SK-N-SH treated with all-trans-retinoic acid at 6 μM for 48 hours (cell line): Measurements from ENCODE around the gene PSORS1C1.
"Not testable (repeated sequence)": the region's sequence is repeated elsewhere in the genome, so short reads cannot be mapped to it uniquely, and the experiment has no call there.

ENCODE experiments used
- ATAC-seq: fragments of 200-7000 bp; cut with Tn5 transposase; 3 replicates; pipeline ENCODE4 v1.9.1; 2020; ENCODE audit warnings: mild to moderate bottlenecking, moderate library complexity
- ARNTL ChIP-seq: fragments of 450-650 bp; formaldehyde crosslinking; IDR thresholded peaks from 2 replicates; pipeline ENCODE4 v1.5.0; 2020; ENCODE audit warnings: low read depth, mild to moderate bottlenecking, moderate library complexity, borderline replicate concordance
- BACH2 ChIP-seq: fragments of 250-450 bp; sonication (Bioruptor Pico); IDR thresholded peaks from 2 replicates; pipeline ENCODE4 v1.9.0; 2021; ENCODE audit warnings: mild to moderate bottlenecking, borderline replicate concordance
- CSDC2 ChIP-seq: fragments of 250-450 bp; sonication (Bioruptor Pico); IDR thresholded peaks from 2 replicates; pipeline ENCODE4 v1.5.0; 2020; ENCODE audit warnings: mild to moderate bottlenecking, moderate library complexity
- ESRRG ChIP-seq: fragments of 250-450 bp; sonication (Bioruptor Pico); IDR thresholded peaks from 2 replicates; pipeline ENCODE4 v1.6.1; 2021; ENCODE audit warnings: mild to moderate bottlenecking
- GLIS3 ChIP-seq: fragments of 250-450 bp; sonication (Bioruptor Pico); IDR thresholded peaks from 2 replicates; pipeline ENCODE4 v1.5.0; 2020; ENCODE audit warnings: mild to moderate bottlenecking, moderate library complexity
- ISL1 ChIP-seq: fragments of 250-450 bp; sonication (Bioruptor Pico); IDR thresholded peaks from 2 replicates; pipeline ENCODE4 v2.1.2; 2022; ENCODE audit warnings: mild to moderate bottlenecking, moderate library complexity
- OSR1 ChIP-seq: fragments of 250-450 bp; sonication (Bioruptor Pico); IDR thresholded peaks from 2 replicates; pipeline ENCODE4 v1.8.0; 2022; ENCODE audit warnings: moderate library complexity, mild to moderate bottlenecking, inconsistent platforms
- PPARA ChIP-seq: fragments of 250-450 bp; sonication (Bioruptor Pico); IDR thresholded peaks from 2 replicates; pipeline ENCODE4 v1.5.0; 2020; ENCODE audit warnings: mild to moderate bottlenecking, borderline replicate concordance
- SNAI2 ChIP-seq: fragments of 250-450 bp; sonication (Bioruptor Pico); IDR thresholded peaks from 2 replicates; pipeline ENCODE4 v1.5.0; 2020; ENCODE audit warnings: mild to moderate bottlenecking, moderate library complexity
- TCF4 ChIP-seq: fragments of 250-450 bp; sonication (Bioruptor Pico); IDR thresholded peaks from 2 replicates; pipeline ENCODE4 v1.8.0; 2021; ENCODE audit warnings: mild to moderate bottlenecking, moderate library complexity, borderline replicate concordance
- TOX ChIP-seq: fragments of 250-450 bp; sonication (Bioruptor Pico); IDR thresholded peaks from 2 replicates; pipeline ENCODE4 v1.8.0; 2021; ENCODE audit warnings: mild to moderate bottlenecking, moderate library complexity, borderline replicate concordance
- ZC3H10 ChIP-seq: fragments of 250-450 bp; sonication (Bioruptor Pico); IDR thresholded peaks from 2 replicates; pipeline ENCODE4 v1.5.1; 2021; ENCODE audit warnings: mild to moderate bottlenecking, moderate library complexity
- ZFP3 ChIP-seq: fragments of 250-450 bp; sonication (Bioruptor Pico); IDR thresholded peaks from 2 replicates; pipeline ENCODE4 v1.5.0; 2020; ENCODE audit warnings: mild to moderate bottlenecking, moderate library complexity
- ZFP30 ChIP-seq: fragments of 450-650 bp; formaldehyde crosslinking; IDR thresholded peaks from 2 replicates; pipeline ENCODE4 v1.5.0; 2022; ENCODE audit warnings: mild to moderate bottlenecking, moderate library complexity
- ZNF565 ChIP-seq: fragments of 450-650 bp; formaldehyde crosslinking; conservative IDR thresholded peaks from 2 replicates; pipeline ENCODE4 v1.5.0; 2020; ENCODE audit warnings: low read depth, mild to moderate bottlenecking, moderate library complexity
- ZNF70 ChIP-seq: fragments of 450-650 bp; formaldehyde crosslinking; IDR thresholded peaks from 2 replicates; pipeline ENCODE4 v1.5.0; 2020; ENCODE audit warnings: mild to moderate bottlenecking, moderate library complexity
- ZNF8 ChIP-seq: fragments of 450-650 bp; formaldehyde crosslinking; IDR thresholded peaks from 2 replicates; pipeline ENCODE4 v1.5.0; 2020; ENCODE audit warnings: mild to moderate bottlenecking, moderate library complexity
- TF ChIP-seq, protein P1 (sequence below): fragments of 250-450 bp; sonication (Bioruptor Pico); IDR thresholded peaks from 2 replicates; pipeline ENCODE4 v1.5.0; 2020; ENCODE audit warnings: mild to moderate bottlenecking, moderate library complexity
- TF ChIP-seq, protein P2 (sequence below): fragments of 250-450 bp; sonication (Bioruptor Pico); IDR thresholded peaks from 2 replicates; pipeline ENCODE4 v1.8.0; 2021; ENCODE audit warnings: low read depth, mild to moderate bottlenecking, moderate library complexity, borderline replicate concordance
- TF ChIP-seq, protein P3 (sequence below): fragments of 250-450 bp; sonication (Bioruptor Pico); IDR thresholded peaks from 2 replicates; pipeline ENCODE4 v1.5.1; 2020; ENCODE audit warnings: low read depth, mild to moderate bottlenecking, moderate library complexity
- TF ChIP-seq, protein P4 (sequence below): fragments of 250-450 bp; sonication (Bioruptor Pico); IDR thresholded peaks from 2 replicates; pipeline ENCODE4 v1.5.1; 2021; ENCODE audit warnings: mild to moderate bottlenecking, moderate library complexity
- TF ChIP-seq, protein P5 (sequence below): fragments of 250-450 bp; sonication (Bioruptor Pico); IDR thresholded peaks from 2 replicates; pipeline ENCODE4 v1.8.0; 2020; ENCODE audit warnings: mild to moderate bottlenecking, moderate library complexity, borderline replicate concordance

Gene PSORS1C1

DNA sequence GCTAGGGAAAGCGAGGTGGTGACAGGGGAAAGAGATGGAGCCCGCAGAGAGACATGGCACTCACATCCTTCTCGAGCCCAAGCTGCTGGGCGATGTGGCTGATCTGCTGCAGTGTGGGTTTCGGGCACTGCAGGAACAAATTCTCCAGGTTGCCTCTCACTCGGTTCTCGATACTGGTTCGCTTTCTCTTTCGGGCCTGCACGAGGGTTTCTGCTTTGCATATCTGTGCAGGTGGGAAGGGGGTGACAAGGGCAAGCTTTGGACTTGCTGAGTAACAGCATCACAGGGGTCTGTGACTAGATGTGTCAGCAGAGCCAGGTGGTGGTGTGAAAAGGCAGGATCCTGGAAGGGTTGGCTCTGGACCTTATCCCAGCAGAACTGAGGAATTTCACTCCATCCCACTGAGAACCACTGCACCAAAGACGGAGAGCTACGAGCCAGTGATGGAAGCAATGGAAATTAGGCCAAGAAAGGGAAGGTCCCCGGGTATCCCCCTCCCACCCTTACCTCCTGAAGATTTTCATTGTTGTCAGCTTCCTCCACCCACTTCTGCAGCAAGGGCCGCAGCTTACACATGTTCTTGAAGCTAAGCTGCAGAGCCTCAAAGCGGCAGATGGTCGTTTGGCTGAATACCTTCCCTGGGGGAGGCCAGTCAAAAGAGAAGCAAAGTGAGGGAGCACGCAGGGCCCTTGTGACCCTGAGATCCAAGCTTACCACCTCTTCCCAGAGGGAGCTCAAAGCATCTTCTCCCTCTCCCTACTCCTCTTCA lies 50.6 kb downstream of the PSORS1C1 start:
- not testable (repeated sequence) for ATAC-seq

DNA sequence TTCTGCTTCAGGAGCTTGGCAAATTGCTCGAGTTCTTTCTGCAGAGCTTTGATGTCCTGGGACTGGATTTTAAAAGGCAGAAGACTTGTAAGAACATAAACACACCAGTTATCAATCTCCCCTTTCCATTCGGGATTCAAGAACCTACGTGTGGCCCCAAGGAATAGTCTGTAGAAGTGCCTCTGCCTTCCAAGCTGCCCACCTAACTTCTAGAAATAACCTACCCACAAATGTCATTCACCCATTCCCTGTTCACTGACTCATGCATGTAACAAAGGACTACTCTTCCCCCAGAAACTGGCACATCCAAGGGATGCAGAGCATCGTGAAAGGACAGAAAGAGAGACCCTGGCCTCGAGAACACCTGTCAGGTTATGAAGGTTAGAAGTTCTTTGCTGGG lies 51.4 kb downstream of the PSORS1C1 start:
- ATAC-seq, result no peak
- TF ChIP-seq, protein P1, sequence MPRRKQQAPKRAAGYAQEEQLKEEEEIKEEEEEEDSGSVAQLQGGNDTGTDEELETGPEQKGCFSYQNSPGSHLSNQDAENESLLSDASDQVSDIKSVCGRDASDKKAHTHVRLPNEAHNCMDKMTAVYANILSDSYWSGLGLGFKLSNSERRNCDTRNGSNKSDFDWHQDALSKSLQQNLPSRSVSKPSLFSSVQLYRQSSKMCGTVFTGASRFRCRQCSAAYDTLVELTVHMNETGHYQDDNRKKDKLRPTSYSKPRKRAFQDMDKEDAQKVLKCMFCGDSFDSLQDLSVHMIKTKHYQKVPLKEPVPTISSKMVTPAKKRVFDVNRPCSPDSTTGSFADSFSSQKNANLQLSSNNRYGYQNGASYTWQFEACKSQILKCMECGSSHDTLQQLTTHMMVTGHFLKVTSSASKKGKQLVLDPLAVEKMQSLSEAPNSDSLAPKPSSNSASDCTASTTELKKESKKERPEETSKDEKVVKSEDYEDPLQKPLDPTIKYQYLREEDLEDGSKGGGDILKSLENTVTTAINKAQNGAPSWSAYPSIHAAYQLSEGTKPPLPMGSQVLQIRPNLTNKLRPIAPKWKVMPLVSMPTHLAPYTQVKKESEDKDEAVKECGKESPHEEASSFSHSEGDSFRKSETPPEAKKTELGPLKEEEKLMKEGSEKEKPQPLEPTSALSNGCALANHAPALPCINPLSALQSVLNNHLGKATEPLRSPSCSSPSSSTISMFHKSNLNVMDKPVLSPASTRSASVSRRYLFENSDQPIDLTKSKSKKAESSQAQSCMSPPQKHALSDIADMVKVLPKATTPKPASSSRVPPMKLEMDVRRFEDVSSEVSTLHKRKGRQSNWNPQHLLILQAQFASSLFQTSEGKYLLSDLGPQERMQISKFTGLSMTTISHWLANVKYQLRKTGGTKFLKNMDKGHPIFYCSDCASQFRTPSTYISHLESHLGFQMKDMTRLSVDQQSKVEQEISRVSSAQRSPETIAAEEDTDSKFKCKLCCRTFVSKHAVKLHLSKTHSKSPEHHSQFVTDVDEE (CRISPR knock-in tag), result no peak
- TF ChIP-seq ZNF8 (CRISPR knock-in tag) (no peak), OSR1 (CRISPR knock-in tag) (no peak), ZNF565 (CRISPR knock-in tag) (no peak), ESRRG (CRISPR knock-in tag) (no peak), SNAI2 (CRISPR knock-in tag) (no peak), ZNF70 (CRISPR knock-in tag) (no peak), CSDC2 (CRISPR knock-in tag) (no peak), GLIS3 (CRISPR knock-in tag) (no peak), ZFP30 (CRISPR knock-in tag) (no peak)
- TF ChIP-seq, protein P2, sequence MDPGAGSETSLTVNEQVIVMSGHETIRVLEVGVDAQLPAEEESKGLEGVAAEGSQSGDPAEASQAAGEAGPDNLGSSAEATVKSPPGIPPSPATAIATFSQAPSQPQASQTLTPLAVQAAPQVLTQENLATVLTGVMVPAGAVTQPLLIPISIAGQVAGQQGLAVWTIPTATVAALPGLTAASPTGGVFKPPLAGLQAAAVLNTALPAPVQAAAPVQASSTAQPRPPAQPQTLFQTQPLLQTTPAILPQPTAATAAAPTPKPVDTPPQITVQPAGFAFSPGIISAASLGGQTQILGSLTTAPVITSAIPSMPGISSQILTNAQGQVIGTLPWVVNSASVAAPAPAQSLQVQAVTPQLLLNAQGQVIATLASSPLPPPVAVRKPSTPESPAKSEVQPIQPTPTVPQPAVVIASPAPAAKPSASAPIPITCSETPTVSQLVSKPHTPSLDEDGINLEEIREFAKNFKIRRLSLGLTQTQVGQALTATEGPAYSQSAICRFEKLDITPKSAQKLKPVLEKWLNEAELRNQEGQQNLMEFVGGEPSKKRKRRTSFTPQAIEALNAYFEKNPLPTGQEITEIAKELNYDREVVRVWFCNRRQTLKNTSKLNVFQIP (CRISPR knock-in tag), result no peak

DNA sequence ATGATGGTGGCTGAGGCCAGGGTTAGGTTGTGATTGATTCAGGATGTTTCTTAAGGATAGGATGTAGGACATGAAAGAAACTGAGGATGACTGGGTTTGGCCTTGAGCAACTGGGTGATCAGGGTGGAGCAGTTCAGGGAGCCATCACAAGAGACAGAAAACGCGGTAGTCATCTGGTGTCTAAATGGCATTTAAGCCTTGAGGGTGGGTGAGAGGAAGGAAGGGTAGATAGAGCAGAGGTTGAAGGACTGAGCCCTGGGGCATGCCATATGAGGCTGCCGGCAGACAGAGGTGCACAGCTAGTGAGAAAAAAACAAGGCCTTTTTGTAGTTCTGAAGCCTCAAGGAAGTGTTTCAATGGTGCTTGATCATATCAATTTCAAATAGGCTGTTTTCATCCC lies 54.0 kb downstream of the PSORS1C1 start:
- no peak for ATAC-seq
- TF ChIP-seq, protein P2 (CRISPR knock-in tag), result no peak
- TF ChIP-seq CSDC2 (CRISPR knock-in tag) (no peak), ZNF8 (CRISPR knock-in tag) (no peak), TCF4 (CRISPR knock-in tag) (no peak), PPARA (CRISPR knock-in tag) (no peak), SNAI2 (CRISPR knock-in tag) (no peak), ISL1 (CRISPR knock-in tag) (no peak), ZC3H10 (CRISPR knock-in tag) (no peak), ESRRG (CRISPR knock-in tag) (no peak), ZFP3 (no peak), ARNTL (CRISPR knock-in tag) (no peak), BACH2 (CRISPR knock-in tag) (no peak), TOX (CRISPR knock-in tag) (no peak)
- TF ChIP-seq, protein P3, sequence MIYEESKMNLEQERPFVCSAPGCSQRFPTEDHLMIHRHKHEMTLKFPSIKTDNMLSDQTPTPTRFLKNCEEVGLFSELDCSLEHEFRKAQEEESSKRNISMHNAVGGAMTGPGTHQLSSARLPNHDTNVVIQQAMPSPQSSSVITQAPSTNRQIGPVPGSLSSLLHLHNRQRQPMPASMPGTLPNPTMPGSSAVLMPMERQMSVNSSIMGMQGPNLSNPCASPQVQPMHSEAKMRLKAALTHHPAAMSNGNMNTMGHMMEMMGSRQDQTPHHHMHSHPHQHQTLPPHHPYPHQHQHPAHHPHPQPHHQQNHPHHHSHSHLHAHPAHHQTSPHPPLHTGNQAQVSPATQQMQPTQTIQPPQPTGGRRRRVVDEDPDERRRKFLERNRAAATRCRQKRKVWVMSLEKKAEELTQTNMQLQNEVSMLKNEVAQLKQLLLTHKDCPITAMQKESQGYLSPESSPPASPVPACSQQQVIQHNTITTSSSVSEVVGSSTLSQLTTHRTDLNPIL, result no peak
- TF ChIP-seq, protein P4, sequence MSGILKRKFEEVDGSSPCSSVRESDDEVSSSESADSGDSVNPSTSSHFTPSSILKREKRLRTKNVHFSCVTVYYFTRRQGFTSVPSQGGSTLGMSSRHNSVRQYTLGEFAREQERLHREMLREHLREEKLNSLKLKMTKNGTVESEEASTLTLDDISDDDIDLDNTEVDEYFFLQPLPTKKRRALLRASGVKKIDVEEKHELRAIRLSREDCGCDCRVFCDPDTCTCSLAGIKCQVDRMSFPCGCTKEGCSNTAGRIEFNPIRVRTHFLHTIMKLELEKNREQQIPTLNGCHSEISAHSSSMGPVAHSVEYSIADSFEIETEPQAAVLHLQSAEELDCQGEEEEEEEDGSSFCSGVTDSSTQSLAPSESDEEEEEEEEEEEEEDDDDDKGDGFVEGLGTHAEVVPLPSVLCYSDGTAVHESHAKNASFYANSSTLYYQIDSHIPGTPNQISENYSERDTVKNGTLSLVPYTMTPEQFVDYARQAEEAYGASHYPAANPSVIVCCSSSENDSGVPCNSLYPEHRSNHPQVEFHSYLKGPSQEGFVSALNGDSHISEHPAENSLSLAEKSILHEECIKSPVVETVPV (CRISPR knock-in tag), result no peak
- TF ChIP-seq, protein P5, sequence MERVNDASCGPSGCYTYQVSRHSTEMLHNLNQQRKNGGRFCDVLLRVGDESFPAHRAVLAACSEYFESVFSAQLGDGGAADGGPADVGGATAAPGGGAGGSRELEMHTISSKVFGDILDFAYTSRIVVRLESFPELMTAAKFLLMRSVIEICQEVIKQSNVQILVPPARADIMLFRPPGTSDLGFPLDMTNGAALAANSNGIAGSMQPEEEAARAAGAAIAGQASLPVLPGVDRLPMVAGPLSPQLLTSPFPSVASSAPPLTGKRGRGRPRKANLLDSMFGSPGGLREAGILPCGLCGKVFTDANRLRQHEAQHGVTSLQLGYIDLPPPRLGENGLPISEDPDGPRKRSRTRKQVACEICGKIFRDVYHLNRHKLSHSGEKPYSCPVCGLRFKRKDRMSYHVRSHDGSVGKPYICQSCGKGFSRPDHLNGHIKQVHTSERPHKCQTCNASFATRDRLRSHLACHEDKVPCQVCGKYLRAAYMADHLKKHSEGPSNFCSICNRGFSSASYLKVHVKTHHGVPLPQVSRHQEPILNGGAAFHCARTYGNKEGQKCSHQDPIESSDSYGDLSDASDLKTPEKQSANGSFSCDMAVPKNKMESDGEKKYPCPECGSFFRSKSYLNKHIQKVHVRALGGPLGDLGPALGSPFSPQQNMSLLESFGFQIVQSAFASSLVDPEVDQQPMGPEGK, result no peak
